Epithelial cell of prostate (primary cell): Measurements from ENCODE around the gene TP53I11.

ENCODE experiments used
- DNase-seq: peaks from one replicate; pipeline ENCODE4 v3.0.0-alpha.2; 2011; ENCODE audit warnings: low read depth, low spot score
- H3K27ac ChIP-seq: fragments of 450-650 bp; 2 replicates; pipeline ENCODE4 v1.5.1; 2017; ENCODE audit warnings: mild to moderate bottlenecking

Gene TP53I11

GRCh38 chr11:44942029-44942955, 8.4 kb downstream of the TP53I11 start:
- H3K27ac ChIP-seq, result no peak overlapping the region
- no peak for DNase-seq

GRCh38 chr11:44941259-44942021, 9.2 kb downstream of the TP53I11 start:
- H3K27ac ChIP-seq, result no peak overlapping the region
- DNase-seq, result no peak

GRCh38 chr11:44940835-44941234, 9.8 kb downstream of the TP53I11 start:
- no peak for DNase-seq
- H3K27ac ChIP-seq, result no peak overlapping the region

- H3K27ac ChIP-seq, result no peak overlapping the region
- no peak for DNase-seq
Measured at GRCh38 chr11:44940404-44940803, 10.3 kb downstream of the TP53I11 start.

GRCh38 chr11:44939673-44940395, 10.8 kb downstream of the TP53I11 start:
- no peak for DNase-seq
- no peak overlapping the region for H3K27ac ChIP-seq

GRCh38 chr11:44938066-44938691, 12.5 kb downstream of the TP53I11 start:
- no peak for DNase-seq
- no peak overlapping the region for H3K27ac ChIP-seq

- H3K27ac ChIP-seq, result no peak overlapping the region
- DNase-seq, result no peak
Measured at GRCh38 chr11:44936951-44937543, 13.6 kb downstream of the TP53I11 start.

GRCh38 chr11:44936525-44936924, 14.2 kb downstream of the TP53I11 start:
- DNase-seq, result no peak
- H3K27ac ChIP-seq, result no peak overlapping the region

GRCh38 chr11:44934735-44935250, 15.9 kb downstream of the TP53I11 start:
- H3K27ac ChIP-seq, result no peak overlapping the region
- no peak for DNase-seq

- no peak for DNase-seq
Measured at GRCh38 chr11:44934110-44934509, 16.6 kb downstream of the TP53I11 start.

GRCh38 chr11:44931466-44931865, 19.2 kb downstream of the TP53I11 start:
- no peak overlapping the region for H3K27ac ChIP-seq
- no peak for DNase-seq

More at GRCh38 chr11:44934110-44934509, 16.6 kb downstream of the TP53I11 start:
- H3K27ac ChIP-seq, result no peak overlapping the region

- DNase-seq, result no peak
- no peak overlapping the region for H3K27ac ChIP-seq
Measured at GRCh38 chr11:44930588-44931302, 19.9 kb downstream of the TP53I11 start.

GRCh38 chr11:44928816-44929215, 21.9 kb downstream of the TP53I11 start:
- DNase-seq, result no peak
- H3K27ac ChIP-seq, result no peak overlapping the region

GRCh38 chr11:44928144-44928543, 22.5 kb downstream of the TP53I11 start:
- H3K27ac ChIP-seq, result no peak overlapping the region
- no peak for DNase-seq

- H3K27ac ChIP-seq, result no peak overlapping the region
- no peak for DNase-seq
Measured at GRCh38 chr11:44927174-44927661, 23.5 kb downstream of the TP53I11 start.

- no peak overlapping the region for H3K27ac ChIP-seq
- no peak for DNase-seq
Measured at GRCh38 chr11:44926036-44926435, 24.6 kb downstream of the TP53I11 start.

GRCh38 chr11:44923806-44924205, 26.9 kb downstream of the TP53I11 start:
- no peak for DNase-seq
- no peak overlapping the region for H3K27ac ChIP-seq

GRCh38 chr11:44923115-44923514, 27.6 kb downstream of the TP53I11 start:
- no peak for DNase-seq
- no peak overlapping the region for H3K27ac ChIP-seq

GRCh38 chr11:44920451-44920850, 30.2 kb downstream of the TP53I11 start:
- no peak overlapping the region for H3K27ac ChIP-seq

More at GRCh38 chr11:44920451-44920850, 30.2 kb downstream of the TP53I11 start:
- DNase-seq, result no peak
